HG03064 (cell line): Measurements from ENCODE around the gene ZYG11A.
"Not testable (repeated sequence)": the region's sequence is repeated elsewhere in the genome, so short reads cannot be mapped to it uniquely, and the experiment has no call there.

Experiments used
- ATAC-seq: cut with Tn5 transposase; IDR thresholded peaks from one replicate; pipeline ENCODE4 v1.9.1; 2021; ENCODE audit warnings: low read depth; ENCODE audit not compliant: unreplicated experiment

Gene ZYG11A

GRCh38 chr1:52869727-52870126, 27.2 kb downstream of the ZYG11A start:
- ATAC-seq: not testable (repeated sequence)

GRCh38 chr1:52876843-52877242, 34.3 kb downstream of the ZYG11A start:
- no peak for ATAC-seq

- ATAC-seq: no peak
Measured at GRCh38 chr1:52877554-52877953, 35.0 kb downstream of the ZYG11A start.

DNA sequence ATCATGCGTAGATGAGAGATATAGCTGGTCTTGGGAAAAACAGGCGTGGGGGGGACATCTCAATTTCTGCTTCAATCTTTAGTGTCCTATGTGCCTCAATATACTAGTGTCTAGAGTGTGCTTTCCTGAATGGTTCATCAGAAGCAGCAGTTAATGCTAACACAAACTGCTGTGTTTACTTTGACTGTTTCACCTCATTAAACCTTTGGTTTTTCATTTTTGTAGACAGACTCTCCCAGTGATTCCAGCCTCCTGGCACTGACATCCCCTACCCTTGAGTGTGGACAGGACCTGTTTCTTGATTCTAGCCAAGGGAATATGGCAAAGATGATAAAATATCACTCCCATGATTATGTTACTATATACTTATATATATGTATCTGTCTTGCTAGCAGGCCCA, 37.6 kb downstream of the ZYG11A start:
- ATAC-seq: no peak

DNA sequence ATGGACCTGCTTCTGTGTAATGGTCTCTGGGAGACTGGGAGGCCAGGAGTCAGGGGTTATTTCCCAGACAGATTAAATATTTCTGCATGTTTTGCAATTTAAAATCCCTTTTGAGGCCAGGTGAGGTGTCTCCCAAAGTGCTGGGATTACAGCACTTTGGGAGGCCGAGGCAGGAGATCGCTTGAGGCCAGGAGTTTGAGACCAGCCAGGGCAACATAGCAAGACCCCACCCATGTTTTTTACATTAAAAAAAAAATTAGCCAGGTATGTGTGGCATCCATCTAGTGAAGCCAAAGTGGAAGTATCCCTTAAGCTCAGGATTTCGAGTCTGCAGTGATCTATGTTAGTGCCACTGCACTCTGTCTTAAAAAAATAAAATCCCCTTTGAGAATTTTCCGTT, 44.9 kb downstream of the ZYG11A start:
- ATAC-seq: no peak

DNA sequence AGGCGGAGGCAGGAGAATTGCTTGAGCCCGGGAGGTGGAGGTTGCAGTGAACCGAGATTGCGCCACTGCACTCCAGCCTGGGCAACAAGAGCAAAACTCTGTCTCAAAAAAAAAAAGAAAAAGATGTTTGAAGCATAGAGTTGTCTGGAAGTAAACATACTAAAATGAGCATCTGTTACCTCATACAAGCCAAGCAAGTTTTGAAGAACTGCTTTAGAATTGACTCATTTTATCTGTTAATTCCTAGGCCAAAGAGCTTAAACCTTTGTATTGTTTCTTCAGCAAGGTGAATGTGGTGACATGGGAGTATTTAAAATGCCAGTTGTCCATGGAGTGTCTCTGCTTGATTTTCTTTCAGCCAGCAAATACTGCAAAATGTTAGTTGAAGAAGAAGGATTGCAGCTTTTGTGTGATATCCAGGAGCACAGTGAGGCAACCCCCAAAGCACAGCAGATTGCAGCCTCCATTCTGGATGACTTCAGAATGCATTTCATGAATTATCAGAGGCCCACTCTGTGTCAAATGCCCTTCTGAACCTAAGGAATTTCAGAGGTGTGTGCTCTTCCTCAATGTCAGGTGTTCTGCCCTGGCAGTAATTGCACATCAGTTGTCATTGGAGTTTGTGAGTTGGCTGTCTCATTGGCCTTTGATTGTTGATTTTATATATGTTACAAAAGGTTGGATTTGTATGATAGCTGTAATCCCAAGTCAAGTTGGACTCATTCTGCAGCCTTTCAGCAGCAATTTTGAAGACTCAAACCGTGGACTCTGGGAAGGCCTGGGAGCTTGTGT, 50.1 kb downstream of the ZYG11A start:
- no peak for ATAC-seq

DNA sequence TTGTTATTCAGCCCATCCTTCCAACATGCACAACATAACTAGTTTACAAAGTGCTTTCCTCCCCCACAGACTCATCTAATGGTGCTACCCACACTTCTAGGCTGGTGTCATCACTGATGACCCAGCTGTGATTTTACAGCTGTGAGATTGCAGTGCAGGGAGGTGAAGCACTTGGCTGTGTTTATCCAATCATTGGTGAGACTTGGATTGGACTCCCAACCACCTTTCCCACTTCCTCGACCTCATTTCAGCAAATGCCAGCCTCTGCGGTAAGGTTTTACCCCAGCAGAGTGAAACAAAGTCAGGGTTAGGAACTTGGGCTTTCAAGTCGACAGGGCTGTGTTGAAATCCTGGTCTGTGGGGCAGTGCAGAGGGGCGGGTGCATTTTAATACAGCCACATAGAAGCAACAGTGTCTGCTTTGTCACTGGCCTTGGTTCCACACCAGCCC, 56.9 kb downstream of the ZYG11A start:
- ATAC-seq: no peak

DNA sequence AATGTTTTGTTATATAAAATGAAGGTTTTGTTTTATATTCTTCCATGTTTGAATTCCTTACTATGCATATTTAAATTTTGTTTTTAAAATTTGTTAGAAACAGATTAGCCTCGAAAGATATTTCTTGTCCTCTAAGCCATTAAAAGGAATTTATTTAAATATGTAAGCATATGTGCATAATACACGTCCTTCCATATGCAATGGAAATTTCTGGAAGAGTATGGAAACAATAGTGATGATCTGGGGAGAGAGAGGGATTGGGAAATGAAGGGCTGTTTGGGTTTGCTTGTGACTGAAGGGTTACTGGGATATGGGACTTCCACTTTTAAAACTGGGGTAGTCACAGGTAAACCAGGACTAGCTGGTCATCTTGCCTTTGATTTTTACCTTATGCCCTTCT, 57.8 kb downstream of the ZYG11A start:
- no peak for ATAC-seq

DNA sequence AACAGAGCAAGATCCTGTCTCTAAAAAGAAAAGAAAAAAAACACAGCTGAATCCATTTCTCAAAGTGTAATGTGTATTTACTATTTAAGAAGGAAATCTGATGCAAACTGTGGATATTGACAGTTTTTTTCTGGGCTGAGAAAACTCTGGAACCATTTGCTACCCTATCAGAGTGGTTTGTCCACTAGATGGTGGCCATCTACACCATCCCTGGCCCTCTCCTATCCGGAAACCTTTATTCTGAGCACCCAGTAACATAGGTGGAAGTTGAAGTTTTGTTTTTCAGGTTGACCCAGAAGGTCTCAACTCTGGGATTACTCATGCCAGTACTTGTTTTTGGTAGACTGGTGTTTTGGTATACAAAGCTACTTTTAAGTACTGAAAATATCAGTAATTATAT, 58.8 kb downstream of the ZYG11A start:
- ATAC-seq: no peak

GRCh38 chr1:52904208-52904926, 61.8 kb downstream of the ZYG11A start:
- ATAC-seq: no peak

DNA sequence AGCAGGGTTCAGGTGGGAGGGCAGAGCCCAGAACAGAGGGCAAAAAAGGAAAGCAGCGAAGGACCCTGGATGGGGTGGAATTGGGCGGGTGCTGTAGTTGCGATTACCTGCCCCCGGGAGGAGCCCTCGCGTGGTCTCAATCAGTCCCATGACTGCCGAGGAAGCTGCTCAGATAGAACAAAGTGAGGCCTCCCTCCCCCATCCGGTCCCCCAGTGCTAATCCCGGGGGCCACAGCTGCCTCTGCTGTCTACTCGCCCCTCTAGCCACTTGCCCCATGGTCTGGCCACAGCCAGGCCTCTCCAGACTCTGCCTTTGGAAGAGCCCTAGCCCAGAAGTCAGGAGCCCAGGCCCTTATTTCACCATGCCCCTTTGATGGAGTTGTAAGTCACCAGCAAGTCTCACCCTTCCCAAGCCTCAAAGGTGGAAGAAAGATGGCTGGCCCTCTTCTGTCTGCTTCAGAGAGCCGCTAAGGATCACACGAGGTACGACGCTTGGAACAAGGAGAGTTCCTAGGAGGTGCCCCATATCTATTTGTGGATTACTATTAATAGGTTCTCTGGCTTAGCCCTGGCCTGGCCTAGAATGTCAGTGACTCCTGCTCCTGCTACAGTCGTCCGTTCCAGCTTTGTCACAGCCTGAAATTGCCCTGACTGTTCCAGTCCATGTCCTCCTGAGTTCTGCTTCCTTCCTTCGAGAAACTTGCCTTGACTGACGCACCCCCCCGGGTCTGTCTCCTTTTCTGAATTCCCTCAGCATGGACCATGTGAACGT, 62.6 kb downstream of the ZYG11A start:
- no peak for ATAC-seq

GRCh38 chr1:52906135-52906603, 63.6 kb downstream of the ZYG11A start:
- ATAC-seq: no peak

GRCh38 chr1:52907068-52907811, 64.7 kb downstream of the ZYG11A start:
- no peak for ATAC-seq

DNA sequence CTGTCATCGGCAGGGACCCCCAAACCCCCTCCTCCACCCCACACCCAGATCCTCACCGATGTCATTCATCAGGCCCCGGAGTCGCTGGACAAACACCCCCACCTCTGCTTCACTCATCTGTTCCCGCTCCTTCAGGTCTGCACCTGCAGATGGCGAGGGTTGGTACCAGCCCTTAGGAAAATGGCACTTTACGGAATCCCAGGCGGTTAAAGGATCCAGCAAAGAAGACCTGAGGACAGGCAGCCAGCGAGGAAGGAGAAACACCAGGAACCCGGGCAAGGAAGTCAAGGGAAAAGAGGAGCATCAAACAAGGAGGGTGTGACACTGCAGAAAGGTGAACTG, 65.2 kb downstream of the ZYG11A start:
- ATAC-seq: no peak

- no peak for ATAC-seq
Measured at GRCh38 chr1:52911541-52911940, 69.0 kb downstream of the ZYG11A start.

GRCh38 chr1:52913014-52913413, 70.5 kb downstream of the ZYG11A start:
- no peak for ATAC-seq

DNA sequence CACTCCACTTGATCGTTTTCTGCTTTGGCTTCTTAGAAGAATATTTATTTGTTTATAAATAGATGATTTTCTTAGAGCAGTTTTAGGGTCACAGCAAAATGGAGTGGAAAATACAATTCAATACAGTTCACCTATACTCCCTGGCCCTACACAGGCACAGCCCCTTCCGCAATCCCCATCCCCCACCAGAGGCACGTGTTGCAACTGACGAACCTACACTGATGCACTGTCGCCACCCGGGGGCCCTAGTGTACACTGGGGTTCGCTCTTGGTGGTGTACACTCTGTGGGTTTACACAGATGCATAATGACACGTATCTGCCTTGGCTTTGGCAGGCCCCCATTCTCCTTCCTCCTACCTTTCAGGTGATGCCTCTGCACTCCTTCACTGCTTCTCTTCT, 71.0 kb downstream of the ZYG11A start:
- no peak for ATAC-seq

DNA sequence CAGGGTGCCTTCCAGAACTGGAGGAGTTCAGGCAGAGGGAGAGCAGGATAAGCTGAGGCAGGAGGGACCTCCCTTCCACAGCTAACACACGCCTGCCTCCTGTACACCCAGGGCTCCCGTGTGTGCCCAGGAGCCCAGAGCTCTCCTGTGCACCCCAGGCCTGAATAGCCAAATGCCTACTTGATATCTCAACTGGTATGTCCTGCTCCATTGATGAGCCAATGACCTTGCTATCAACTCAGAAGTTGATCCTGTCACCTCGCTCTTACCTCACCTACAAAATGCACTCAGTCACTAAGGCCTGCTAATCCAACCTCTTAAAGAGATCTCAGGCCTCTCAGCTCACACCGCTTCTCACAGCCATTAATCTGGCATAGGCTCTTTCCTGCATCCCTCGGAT, 71.9 kb downstream of the ZYG11A start:
- no peak for ATAC-seq

DNA sequence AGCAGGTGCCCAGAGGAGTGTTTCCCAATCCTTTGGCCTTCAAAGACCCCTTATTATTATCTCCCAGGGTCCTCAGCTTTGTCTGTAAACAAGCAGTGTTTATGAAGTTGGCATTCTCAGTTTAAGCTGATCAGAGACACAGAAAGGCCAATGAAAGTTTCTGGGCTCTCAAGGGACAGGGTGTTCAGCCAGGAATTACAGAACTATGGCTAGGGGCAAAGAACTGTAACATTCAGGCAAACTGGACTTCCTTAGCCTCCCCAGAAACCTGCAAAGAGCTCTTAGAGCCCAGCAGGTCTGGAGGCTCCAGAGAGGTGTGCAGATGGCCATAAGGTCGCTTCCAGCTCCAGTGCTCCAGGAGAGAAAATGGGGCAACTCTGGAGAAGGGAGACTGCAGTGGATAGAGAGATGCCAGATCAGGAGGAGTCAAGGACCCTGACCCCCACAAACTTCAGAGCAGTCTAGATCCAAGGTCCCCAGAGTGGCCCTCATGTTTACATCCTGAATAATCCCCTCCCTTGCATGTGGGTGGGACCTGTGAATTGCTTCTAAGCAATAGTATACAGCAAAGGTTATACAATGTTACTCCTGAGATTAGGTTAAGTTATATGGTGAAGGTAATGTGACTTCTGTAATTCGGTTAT, 72.8 kb downstream of the ZYG11A start:
- no peak for ATAC-seq

DNA sequence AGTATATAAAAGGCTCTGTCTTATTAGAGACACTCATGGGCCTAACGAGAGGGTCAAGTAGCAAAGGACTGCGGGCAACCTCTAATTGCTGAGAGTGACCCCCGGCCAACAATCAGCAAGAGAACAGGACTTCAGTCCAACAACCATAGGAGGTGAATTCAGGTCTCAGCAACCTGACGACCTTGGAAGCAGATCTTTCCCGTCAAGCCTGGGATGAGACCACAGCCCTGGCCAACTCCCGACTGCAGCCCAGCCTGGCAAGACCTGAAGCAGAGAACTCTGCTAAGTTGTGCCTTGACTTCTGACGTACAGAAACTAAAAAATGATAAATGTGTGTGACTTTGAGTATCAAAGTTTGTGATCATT, 73.3 kb downstream of the ZYG11A start:
- ATAC-seq: no peak
